ENCODE results near the gene VAPA.
A peak's percentile ranks its signal among the peaks of the same experiment; 100 is the strongest.

Gene VAPA

DNA sequence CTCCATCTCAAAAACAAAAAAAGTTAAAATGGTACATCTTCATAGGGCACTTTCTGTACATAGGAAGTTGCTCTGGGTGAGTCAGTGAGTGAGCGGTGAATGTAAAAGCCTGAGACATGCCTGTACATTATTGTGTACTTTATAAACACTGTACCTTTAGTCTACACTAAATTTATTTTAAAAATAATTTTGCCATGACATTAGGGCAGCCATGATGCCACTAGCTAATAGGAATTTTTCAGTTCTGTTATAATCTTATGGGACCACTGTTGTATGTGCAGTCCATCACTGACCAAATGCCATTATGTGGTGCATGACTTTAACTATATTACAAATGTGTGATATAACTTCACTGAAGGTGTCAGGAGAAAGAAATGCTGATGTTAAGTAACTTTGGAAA, 39.1 kb upstream of the VAPA start:
- no peak overlapping the region for H3K9ac ChIP-seq (ENCODE audit: low read length)
- no peak overlapping the region for H3K27ac ChIP-seq (ENCODE audit: low read depth, low read length)
- no peaks in the 10 kb centered on the region for H3K9me3 ChIP-seq (ENCODE audit: control insufficient read depth, insufficient read depth, low read depth, low read length)
- no peaks in the 10 kb centered on the region for H3K27me3 ChIP-seq (ENCODE audit: control insufficient read depth, insufficient read depth, low read length)
- no peaks in the 10 kb centered on the region for H3K36me3 ChIP-seq (ENCODE audit: control insufficient read depth, insufficient read depth, low read length)
- H3K4me1 ChIP-seq (ENCODE audit: control insufficient read depth, insufficient read depth, low read length): peaks cover 17% of the 10 kb centered on the region
- H3K4me3 ChIP-seq (ENCODE audit: low read depth, low read length): no peak overlapping the region

DNA sequence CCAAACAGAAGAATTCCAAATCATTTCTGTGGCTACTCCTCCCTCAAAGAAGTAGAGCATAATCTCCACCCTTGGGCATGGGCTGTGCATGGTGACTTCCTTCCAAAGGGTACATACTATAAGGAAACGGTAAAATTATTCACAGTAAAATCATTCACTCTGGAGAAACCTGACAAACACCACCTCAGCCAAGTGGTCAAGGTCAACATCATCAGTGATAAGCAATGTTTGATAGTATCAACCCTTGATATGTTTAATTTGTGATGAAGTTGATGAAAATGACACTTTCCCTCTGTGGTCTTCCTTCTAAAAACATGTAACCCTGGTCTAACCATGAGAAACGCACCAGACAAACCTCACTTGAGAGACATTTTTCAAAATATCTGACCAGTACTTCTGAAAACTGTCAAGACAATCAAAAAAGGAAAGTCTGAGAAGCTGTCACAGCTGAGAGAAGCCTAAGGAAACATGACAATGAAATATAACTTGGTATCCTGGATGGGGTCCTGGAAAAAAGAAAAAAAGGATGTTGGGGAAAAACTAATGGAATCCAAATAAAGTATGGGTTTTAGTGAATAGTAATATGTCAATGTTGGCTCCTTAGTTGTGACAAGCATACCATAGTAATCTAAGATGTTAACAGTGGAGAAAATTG, 37.5 kb upstream of the VAPA start:
- Histone ChIP-seq H3K4me3 (ENCODE audit: low read depth, low read length) (no peak overlapping the region), H3K9ac (ENCODE audit: low read length) (no peak overlapping the region), H3K36me3 (ENCODE audit: control insufficient read depth, insufficient read depth, low read length) (no peaks in the 10 kb centered on the region), H3K27me3 (ENCODE audit: control insufficient read depth, insufficient read depth, low read length) (no peaks in the 10 kb centered on the region), H3K9me3 (ENCODE audit: control insufficient read depth, insufficient read depth, low read depth, low read length) (no peaks in the 10 kb centered on the region), H3K27ac (ENCODE audit: low read depth, low read length) (peak overlapping the region; percentile 24; the same call in 1 of the 2 replicates), H3K4me1 (ENCODE audit: control insufficient read depth, insufficient read depth, low read length) (peaks cover 1% of the 10 kb centered on the region; the same call in 1 of the 2 replicates)

DNA sequence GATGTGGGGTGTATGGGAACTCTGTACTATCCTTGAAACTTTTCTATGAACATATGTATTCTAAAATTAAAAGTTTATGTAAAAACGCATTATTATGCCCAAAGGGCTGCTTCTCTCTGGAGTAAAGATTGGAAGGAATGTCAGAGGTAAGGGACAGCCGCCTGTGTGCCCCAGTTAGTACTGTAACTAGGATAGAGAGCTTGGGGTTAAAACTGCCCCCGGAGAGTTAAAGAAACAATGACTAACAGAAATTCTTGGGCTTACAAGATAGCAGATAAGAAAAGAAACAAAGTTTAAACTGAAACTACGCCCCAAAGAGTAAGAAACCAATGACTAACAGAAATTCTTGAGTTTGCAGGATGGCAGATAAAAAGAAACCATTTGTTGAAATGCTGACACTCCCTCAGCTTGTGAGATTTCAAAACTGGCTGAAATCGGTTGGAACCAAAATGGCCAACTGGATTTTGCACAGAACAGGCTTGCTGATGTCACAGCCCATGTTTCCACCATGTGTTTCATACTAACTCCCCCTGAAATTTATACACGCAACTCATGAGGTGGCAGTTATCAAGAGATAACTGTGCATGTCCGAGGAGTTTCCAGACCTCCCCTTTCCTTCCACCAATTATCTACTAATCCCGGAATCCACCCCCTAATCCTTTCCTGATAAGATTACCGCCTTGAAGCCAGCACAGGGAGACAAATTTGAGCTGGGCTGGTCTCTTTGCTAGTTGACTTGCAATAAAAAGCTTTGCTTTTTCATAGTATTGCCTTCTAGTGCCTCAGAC, 36.8 kb upstream of the VAPA start:
- no peak overlapping the region; the same call in 1 of the 2 replicates for H3K4me3 ChIP-seq (ENCODE audit: low read depth, low read length)
- H3K36me3 ChIP-seq (ENCODE audit: control insufficient read depth, insufficient read depth, low read length): no peaks in the 10 kb centered on the region
- H3K4me1 ChIP-seq (ENCODE audit: control insufficient read depth, insufficient read depth, low read length): no peaks in the 10 kb centered on the region; the same call in 1 of the 2 replicates
- no peaks in the 10 kb centered on the region for H3K9me3 ChIP-seq (ENCODE audit: control insufficient read depth, insufficient read depth, low read depth, low read length)
- no peak overlapping the region for H3K9ac ChIP-seq (ENCODE audit: low read length)
- no peaks in the 10 kb centered on the region for H3K27me3 ChIP-seq (ENCODE audit: control insufficient read depth, insufficient read depth, low read length)
- H3K27ac ChIP-seq (ENCODE audit: low read depth, low read length): peak overlapping the region; percentile 24; the same call in 1 of the 2 replicates

DNA sequence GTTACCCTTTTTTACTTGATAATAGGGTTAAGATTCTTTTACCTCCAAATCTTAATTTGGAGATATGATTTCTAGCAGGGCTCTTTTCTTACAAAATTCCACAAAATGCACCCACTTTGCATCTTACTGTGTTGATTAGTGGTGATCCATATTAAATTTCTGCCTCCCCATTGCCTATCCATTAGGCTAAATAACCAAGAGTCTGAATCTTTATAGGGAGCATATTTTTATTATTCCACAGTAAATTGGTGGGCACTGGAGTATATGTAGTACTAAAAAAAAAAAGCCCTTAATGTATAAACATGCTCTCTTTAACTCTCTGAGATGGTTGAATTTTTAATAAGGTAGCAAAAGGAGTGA, 36.2 kb upstream of the VAPA start:
- Histone ChIP-seq H3K9me3 (ENCODE audit: control insufficient read depth, insufficient read depth, low read depth, low read length) (no peaks in the 10 kb centered on the region), H3K4me1 (ENCODE audit: control insufficient read depth, insufficient read depth, low read length) (no peaks in the 10 kb centered on the region; the same call in 1 of the 2 replicates), H3K36me3 (ENCODE audit: control insufficient read depth, insufficient read depth, low read length) (no peaks in the 10 kb centered on the region), H3K4me3 (ENCODE audit: low read depth, low read length) (no peak overlapping the region), H3K27me3 (ENCODE audit: control insufficient read depth, insufficient read depth, low read length) (no peaks in the 10 kb centered on the region), H3K27ac (ENCODE audit: low read depth, low read length) (no peak overlapping the region; the same call in 1 of the 2 replicates), H3K9ac (ENCODE audit: low read length) (no peak overlapping the region)

DNA sequence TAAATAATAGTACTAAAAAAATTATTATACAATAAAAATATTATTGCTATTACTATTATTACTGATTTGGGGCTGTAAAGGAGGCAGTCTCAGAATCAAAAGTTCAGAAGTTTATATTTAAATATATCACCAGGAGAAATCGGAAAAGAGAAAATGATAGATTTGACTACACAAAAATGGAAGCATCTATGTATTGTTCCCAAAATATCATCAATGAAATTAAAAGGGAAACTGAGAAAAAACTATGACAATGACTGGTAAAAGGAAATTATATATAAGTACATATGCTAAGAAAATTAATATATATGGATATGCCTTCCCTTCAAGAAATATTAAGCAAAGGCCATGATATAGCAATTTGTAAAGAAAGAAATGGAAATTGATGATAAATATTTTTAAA, 35.7 kb upstream of the VAPA start:
- Histone ChIP-seq H3K4me3 (ENCODE audit: low read depth, low read length) (no peak overlapping the region), H3K9ac (ENCODE audit: low read length) (no peak overlapping the region), H3K4me1 (ENCODE audit: control insufficient read depth, insufficient read depth, low read length) (no peaks in the 10 kb centered on the region; the same call in 1 of the 2 replicates), H3K9me3 (ENCODE audit: control insufficient read depth, insufficient read depth, low read depth, low read length) (no peaks in the 10 kb centered on the region), H3K36me3 (ENCODE audit: control insufficient read depth, insufficient read depth, low read length) (no peaks in the 10 kb centered on the region), H3K27ac (ENCODE audit: low read depth, low read length) (no peak overlapping the region), H3K27me3 (ENCODE audit: control insufficient read depth, insufficient read depth, low read length) (no peaks in the 10 kb centered on the region)

DNA sequence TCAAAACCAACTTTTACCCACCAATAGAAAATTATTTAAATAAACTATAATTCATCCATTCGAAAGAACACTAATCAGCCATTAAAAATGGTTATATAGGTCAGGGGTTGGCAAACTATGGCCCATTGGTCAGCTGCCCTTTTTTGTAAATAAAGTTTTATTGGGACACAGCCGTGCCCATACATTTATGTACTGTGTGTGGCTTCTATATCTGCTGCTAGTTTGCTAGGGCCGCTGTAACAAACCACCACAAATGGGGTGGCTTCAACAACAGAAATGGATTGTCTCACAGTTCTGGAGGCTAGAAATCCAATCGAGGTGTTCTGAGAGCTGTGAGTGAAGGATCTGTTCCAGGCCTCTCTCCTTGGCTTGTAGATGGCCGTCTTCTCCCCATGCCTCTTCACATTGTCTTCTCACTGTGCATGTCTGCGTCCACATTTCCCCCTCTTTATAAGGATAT, 35.0 kb upstream of the VAPA start:
- no peak overlapping the region for H3K9ac ChIP-seq (ENCODE audit: low read length)
- H3K9me3 ChIP-seq (ENCODE audit: control insufficient read depth, insufficient read depth, low read depth, low read length): no peaks in the 10 kb centered on the region
- H3K4me1 ChIP-seq (ENCODE audit: control insufficient read depth, insufficient read depth, low read length): no peaks in the 10 kb centered on the region; the same call in 1 of the 2 replicates
- H3K27ac ChIP-seq (ENCODE audit: low read depth, low read length): no peak overlapping the region
- no peaks in the 10 kb centered on the region for H3K36me3 ChIP-seq (ENCODE audit: control insufficient read depth, insufficient read depth, low read length)
- no peak overlapping the region for H3K4me3 ChIP-seq (ENCODE audit: low read depth, low read length)
- no peaks in the 10 kb centered on the region for H3K27me3 ChIP-seq (ENCODE audit: control insufficient read depth, insufficient read depth, low read length)

DNA sequence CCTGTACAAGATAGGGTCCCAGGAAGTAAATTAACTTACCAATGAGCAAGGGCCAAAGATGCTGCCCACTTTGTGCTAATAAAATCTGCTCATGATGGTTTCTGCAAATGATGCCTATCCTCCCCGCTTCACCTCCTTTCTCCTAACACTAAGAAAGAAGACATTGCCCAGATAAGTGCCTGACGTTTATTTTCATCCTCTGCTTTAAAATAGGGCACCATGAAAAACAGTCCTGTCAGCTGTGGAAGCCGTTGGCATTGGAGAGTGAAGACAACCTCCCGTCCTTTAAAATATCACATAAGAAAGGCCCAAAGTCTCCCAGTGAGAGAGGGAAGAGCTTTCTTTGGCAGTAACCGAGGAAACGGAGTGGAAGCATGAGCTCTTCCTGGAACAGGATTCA, 29.7 kb upstream of the VAPA start:
- H3K4me1 ChIP-seq (ENCODE audit: control insufficient read depth, insufficient read depth, low read length): no peaks in the 10 kb centered on the region
- no peak overlapping the region for H3K27ac ChIP-seq (ENCODE audit: low read depth, low read length)
- no peaks in the 10 kb centered on the region for H3K9me3 ChIP-seq (ENCODE audit: control insufficient read depth, insufficient read depth, low read depth, low read length)
- no peaks in the 10 kb centered on the region for H3K27me3 ChIP-seq (ENCODE audit: control insufficient read depth, insufficient read depth, low read length)
- H3K4me3 ChIP-seq (ENCODE audit: low read depth, low read length): no peak overlapping the region
- H3K36me3 ChIP-seq (ENCODE audit: control insufficient read depth, insufficient read depth, low read length): no peaks in the 10 kb centered on the region
- H3K9ac ChIP-seq (ENCODE audit: low read length): no peak overlapping the region

DNA sequence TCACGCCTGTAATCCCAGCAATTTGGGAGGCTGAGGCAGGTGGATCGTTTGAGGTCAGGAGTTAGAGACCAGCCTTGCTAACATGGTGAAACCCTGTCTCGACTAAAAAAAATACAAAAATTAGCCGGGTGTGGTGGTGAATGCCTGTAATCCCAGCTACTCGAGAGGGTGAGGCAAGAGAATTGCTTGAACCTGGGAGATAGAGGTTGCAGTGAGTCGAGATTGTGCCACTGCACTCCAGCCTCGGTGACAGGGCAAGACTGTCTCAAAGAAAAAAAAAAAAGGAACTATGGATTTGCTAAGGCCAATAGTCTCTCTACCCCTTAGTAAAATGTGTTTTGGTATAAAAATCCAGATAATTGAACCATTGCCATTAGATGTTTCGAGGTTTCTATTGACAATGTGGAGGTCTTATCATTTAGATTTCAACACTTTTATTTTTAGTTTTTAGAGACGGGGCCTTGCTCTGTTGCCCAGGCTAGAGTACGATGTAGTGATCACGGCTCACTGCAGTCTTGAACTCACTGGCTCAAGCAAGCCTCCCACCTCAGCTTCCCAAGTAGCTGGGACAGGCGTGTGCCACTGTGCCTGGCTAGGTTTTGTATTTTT, 29.2 kb upstream of the VAPA start:
- Histone ChIP-seq H3K27me3 (ENCODE audit: control insufficient read depth, insufficient read depth, low read length) (no peaks in the 10 kb centered on the region), H3K27ac (ENCODE audit: low read depth, low read length) (no peak overlapping the region), H3K9me3 (ENCODE audit: control insufficient read depth, insufficient read depth, low read depth, low read length) (no peaks in the 10 kb centered on the region), H3K9ac (ENCODE audit: low read length) (no peak overlapping the region), H3K4me1 (ENCODE audit: control insufficient read depth, insufficient read depth, low read length) (no peaks in the 10 kb centered on the region), H3K36me3 (ENCODE audit: control insufficient read depth, insufficient read depth, low read length) (no peaks in the 10 kb centered on the region), H3K4me3 (ENCODE audit: low read depth, low read length) (no peak overlapping the region)

DNA sequence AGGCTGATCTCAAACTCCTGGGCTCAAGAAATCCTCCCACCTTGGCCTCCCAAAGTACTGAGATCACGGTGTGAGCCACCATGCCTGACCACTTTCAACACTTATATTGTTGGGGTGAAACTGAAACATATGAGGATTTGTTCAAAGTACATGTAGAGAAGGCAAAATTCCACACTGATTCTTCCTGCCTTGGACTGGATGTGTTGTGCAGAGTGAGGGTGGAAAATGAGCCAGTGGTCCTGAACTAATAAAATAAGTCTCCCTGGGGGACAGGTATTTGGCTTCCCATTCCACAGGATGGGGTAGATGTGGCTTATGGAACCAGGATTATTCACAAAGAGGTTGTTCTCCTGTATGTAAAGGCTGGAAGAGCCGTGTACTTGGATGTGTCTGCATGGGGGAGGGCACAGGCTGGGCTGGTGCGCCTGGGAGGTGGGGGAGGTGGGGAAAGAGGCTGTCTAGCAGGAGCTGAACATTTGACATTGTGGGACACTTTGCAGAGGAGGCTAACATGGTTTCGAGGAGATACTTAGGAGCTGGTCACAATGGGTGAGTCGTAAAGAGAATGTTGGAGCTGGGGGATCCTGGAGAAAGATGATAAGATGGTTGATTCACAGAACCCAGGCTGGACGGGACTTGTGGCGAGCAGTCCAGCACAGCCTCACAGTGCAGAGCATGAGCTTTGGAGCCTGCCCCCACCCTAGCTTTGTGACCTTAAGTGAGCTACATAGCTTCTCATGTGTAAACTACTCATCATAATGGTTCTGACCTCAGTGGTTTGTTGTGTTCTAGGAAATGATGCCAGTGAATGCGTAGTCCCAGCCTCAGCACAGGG, 28.4 kb upstream of the VAPA start, which contains the start of gene TXNDC2:
TXNDC2 (plus strand) TSS at position 804 of the 835 bp plus-strand sequence. CDS start 708 bp downstream, outside the sequence.
- Histone ChIP-seq H3K27ac (ENCODE audit: low read depth, low read length) (no peak within 1 kb of the TSS), H3K9me3 (ENCODE audit: control insufficient read depth, insufficient read depth, low read depth, low read length) (no peaks in the 10 kb centered on the region), H3K36me3 (ENCODE audit: control insufficient read depth, insufficient read depth, low read length) (no peaks in the 10 kb centered on the region), H3K4me1 (ENCODE audit: control insufficient read depth, insufficient read depth, low read length) (no peaks in the 10 kb centered on the region), H3K27me3 (ENCODE audit: control insufficient read depth, insufficient read depth, low read length) (no peaks in the 10 kb centered on the region), H3K4me3 (ENCODE audit: low read depth, low read length) (no peak within 1 kb of the TSS), H3K9ac (ENCODE audit: low read length) (no peak within 1 kb of the TSS)

DNA sequence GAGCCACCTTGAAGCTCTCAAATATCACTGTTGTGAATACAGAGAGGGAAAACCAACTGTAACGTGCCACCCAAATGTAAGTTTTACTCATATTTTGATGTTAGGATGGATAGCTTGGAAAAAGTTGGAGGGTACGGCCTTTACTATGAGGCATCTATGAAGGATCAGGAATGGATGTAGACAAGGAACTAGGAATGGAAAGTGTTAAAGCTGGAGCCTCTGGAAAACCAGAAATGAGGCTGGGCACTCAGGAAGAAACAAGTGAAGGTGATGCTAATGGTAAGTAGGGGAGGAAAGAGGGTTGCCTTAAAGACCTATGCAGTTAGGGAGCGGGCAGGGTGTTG, 27.8 kb upstream of the VAPA start:
- no peaks in the 10 kb centered on the region for H3K4me1 ChIP-seq (ENCODE audit: control insufficient read depth, insufficient read depth, low read length)
- H3K9me3 ChIP-seq (ENCODE audit: control insufficient read depth, insufficient read depth, low read depth, low read length): no peaks in the 10 kb centered on the region
- H3K4me3 ChIP-seq (ENCODE audit: low read depth, low read length): no peak overlapping the region
- no peak overlapping the region for H3K27ac ChIP-seq (ENCODE audit: low read depth, low read length)
- H3K27me3 ChIP-seq (ENCODE audit: control insufficient read depth, insufficient read depth, low read length): no peaks in the 10 kb centered on the region
- H3K9ac ChIP-seq (ENCODE audit: low read length): no peak overlapping the region
- H3K36me3 ChIP-seq (ENCODE audit: control insufficient read depth, insufficient read depth, low read length): no peaks in the 10 kb centered on the region

Data from HUES6 (cell line).